Osteocyte (in vitro differentiated cells): ENCODE results near the gene OPN4. TPM values are rescaled to one million over a fixed set of nuclear protein-coding genes. Genes with fewer than 3 reads are reported as not detected.

Experiments used
- DNase-seq: peaks from one replicate; pipeline ENCODE4 v3.0.0; 2021; ENCODE audit warnings: mixed read lengths; ENCODE audit not compliant: unreplicated experiment; ENCODE audit errors: extremely low spot score
- H3K27ac Mint-ChIP-seq: one replicate; pipeline ENCODE4 v1.8.0; 2021; ENCODE audit warnings: mild to moderate bottlenecking, mixed read lengths; ENCODE audit not compliant: unreplicated experiment
- H3K27me3 Mint-ChIP-seq: one replicate; pipeline ENCODE4 v1.8.0; 2021; ENCODE audit warnings: mixed read lengths; ENCODE audit not compliant: unreplicated experiment
- H3K36me3 Mint-ChIP-seq: one replicate; pipeline ENCODE4 v1.8.0; 2021; ENCODE audit warnings: mixed read lengths; ENCODE audit not compliant: unreplicated experiment
- H3K4me1 Mint-ChIP-seq: one replicate; pipeline ENCODE4 v1.8.0; 2021; ENCODE audit warnings: mixed read lengths; ENCODE audit not compliant: unreplicated experiment
- H3K4me3 Mint-ChIP-seq: one replicate; pipeline ENCODE4 v1.8.0; 2021; ENCODE audit warnings: mild to moderate bottlenecking, moderate library complexity, mixed read lengths; ENCODE audit not compliant: unreplicated experiment
- H3K9me3 Mint-ChIP-seq: one replicate; pipeline ENCODE4 v1.8.0; 2021; ENCODE audit warnings: mixed read lengths; ENCODE audit not compliant: unreplicated experiment
- CTCF ChIP-seq: fragments of 200-600 bp; sonication (generic); IDR thresholded peaks from 2 replicates; pipeline ENCODE4 v1.5.0; 2021; ENCODE audit warnings: antibody characterized with exemption, mild to moderate bottlenecking, moderate library complexity
- total RNA-seq: library from RNA; stranded (reverse); gene quantifications from 2 replicates; pipeline ENCODE4 v1.2.1, GENCODE V29; 2021

Gene OPN4
- total RNA-seq, 1 donor from 2014 or later, result not detected

GRCh38 chr10:86712317-86712707 is 58.0 kb downstream of the OPN4 start:
- no peak for DNase-seq
- Mint-ChIP-seq H3K36me3 (no peaks in the 10 kb centered on the region), H3K27me3 (no peaks in the 10 kb centered on the region), H3K4me1 (peaks cover 12% of the 10 kb centered on the region), H3K4me3 (peak overlapping the region; percentile 79), H3K27ac (peak overlapping the region; percentile 95), H3K9me3 (no peaks in the 10 kb centered on the region)
- TF ChIP-seq CTCF, result no peak

GRCh38 chr10:86715156-86715795 is 60.9 kb downstream of the OPN4 start:
- Mint-ChIP-seq H3K4me3 (no peak overlapping the region), H3K27ac (no peak overlapping the region), H3K27me3 (no peaks in the 10 kb centered on the region), H3K36me3 (no peaks in the 10 kb centered on the region), H3K4me1 (peaks cover 8% of the 10 kb centered on the region), H3K9me3 (no peaks in the 10 kb centered on the region)
- DNase-seq, result no peak
- TF ChIP-seq CTCF, result no peak

GRCh38 chr10:86715836-86716235 is 61.5 kb downstream of the OPN4 start:
- H3K4me3 Mint-ChIP-seq, result no peak overlapping the region
- DNase-seq, result no peak
- peaks cover 6% of the 10 kb centered on the region for H3K4me1 Mint-ChIP-seq
- no peaks in the 10 kb centered on the region for H3K27me3 Mint-ChIP-seq
- H3K27ac Mint-ChIP-seq, result no peak overlapping the region
- no peak for TF ChIP-seq CTCF
- H3K9me3 Mint-ChIP-seq, result no peaks in the 10 kb centered on the region
- no peaks in the 10 kb centered on the region for H3K36me3 Mint-ChIP-seq

Other genes with a start within 250 kb of the OPN4 start
- 29.3 and 32.6 TPM in 2 replicates for gene WAPL, start 132.8 kb upstream of the OPN4 start, total RNA-seq
- 0.37 and 0.46 TPM in 2 replicates for gene LDB3, start 14.0 kb downstream of the OPN4 start, total RNA-seq
- 75.5 and 79.6 TPM in 2 replicates for gene BMPR1A, start 102.1 kb downstream of the OPN4 start, total RNA-seq